ENCODE results near the gene SERPINF2.

DNA sequence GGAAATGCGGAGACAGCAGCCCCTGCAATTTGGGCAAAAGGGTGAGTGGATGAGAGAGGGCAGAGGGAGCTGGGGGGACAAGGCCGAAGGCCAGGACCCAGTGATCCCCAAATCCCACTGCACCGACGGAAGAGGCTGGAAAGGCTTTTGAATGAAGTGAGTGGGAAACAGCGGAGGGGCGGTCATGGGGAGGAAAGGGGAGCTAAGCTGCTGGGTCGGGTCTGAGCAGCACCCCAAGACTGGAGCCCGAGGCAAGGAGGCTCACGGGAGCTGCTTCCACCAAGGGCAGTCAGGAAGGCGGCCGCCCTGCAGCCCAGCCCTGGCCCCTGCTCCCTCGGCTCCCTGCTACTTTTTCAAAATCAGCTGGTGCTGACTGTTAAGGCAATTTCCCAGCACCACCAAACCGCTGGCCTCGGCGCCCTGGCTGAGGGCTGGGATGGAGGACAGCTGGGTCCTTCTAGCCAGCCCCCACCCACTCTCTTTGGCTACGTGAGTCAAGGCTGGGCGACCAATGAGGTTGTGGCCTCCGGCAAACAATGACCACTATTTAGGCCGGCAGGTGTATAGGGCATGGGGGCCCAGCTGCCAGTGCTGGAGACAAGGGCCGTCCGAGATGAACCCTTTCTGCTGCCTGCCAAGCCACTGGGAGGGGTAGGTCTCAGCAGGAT is 19.7 kb downstream of the SERPINF2 start:
- TF ChIP-seq, protein P1, sequence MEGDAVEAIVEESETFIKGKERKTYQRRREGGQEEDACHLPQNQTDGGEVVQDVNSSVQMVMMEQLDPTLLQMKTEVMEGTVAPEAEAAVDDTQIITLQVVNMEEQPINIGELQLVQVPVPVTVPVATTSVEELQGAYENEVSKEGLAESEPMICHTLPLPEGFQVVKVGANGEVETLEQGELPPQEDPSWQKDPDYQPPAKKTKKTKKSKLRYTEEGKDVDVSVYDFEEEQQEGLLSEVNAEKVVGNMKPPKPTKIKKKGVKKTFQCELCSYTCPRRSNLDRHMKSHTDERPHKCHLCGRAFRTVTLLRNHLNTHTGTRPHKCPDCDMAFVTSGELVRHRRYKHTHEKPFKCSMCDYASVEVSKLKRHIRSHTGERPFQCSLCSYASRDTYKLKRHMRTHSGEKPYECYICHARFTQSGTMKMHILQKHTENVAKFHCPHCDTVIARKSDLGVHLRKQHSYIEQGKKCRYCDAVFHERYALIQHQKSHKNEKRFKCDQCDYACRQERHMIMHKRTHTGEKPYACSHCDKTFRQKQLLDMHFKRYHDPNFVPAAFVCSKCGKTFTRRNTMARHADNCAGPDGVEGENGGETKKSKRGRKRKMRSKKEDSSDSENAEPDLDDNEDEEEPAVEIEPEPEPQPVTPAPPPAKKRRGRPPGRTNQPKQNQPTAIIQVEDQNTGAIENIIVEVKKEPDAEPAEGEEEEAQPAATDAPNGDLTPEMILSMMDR (IDR thresholded peaks at IDR 0.05; ENCODE audit: insufficient read depth, low read length, poor library complexity, severe bottlenecking) = no peak
- TF ChIP-seq EZH2phosphoT487 (conservative IDR thresholded peaks at IDR 0.05; ENCODE audit: low read length) = no peak

All from SU-DHL-6 (cell line).